Stomach (tissue), 4 donors: ENCODE measurements around the gene DDX56.

Experiments
- POLR2AphosphoS5 ChIP-seq, 3 donors: sonication (generic); formaldehyde crosslinking; IDR thresholded peaks; one replicate each; pipeline ENCODE4 v1.6.1; 2016; ENCODE audit warnings: antibody characterized with exemption in 3 of 3
- TF ChIP-seq, protein P1 (sequence below), 7 experiments: fragments of 450-650 bp in 4 of 7; fragments of 200-600 bp in 3 of 7; sonication (generic) in 3 of 7; IDR thresholded peaks; one replicate each; pipeline ENCODE4 v1.5.1; 2016 to 2019; ENCODE audit warnings: antibody characterized with exemption in 7 of 7, control low read depth in 2 of 7, mild to moderate bottlenecking in 1 of 7

DNA sequence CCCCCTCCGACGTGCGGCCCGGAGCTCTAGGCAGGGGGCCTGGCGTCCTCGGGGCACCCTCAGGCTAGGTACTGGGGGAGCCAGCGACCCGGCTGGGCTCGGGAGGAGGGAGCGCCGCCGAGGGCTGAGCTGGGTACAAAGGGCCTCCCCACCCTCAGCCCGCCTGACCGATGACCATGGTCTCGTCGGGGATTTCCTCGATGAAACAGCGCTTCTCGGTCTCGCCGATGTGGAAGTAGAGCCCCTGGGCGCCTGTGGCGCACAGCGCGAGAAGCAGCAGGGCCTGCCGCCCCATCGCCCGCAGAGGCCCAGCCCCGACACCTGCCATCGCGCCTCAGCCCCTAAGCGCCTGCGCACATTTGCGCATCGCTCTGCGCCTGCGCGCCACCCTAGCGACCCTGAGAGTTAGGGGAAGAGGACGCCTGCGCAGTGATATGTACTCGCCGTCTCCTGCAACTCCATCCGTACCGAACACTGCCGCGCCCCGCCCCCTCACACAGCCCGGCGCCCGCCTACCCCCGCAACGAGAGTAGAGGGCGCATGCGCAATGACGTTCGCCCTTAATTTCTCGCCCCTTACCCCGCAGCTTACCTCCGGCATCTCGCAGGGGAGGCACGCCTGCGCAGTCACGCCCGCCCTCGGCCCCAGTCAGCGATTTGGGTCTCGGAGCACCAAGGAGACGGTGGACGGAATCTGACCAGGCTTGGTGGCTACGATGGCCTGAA is 8.3 kb upstream of the DDX56 start, which contains the start of gene TMED4:
- TF ChIP-seq, protein P1, sequence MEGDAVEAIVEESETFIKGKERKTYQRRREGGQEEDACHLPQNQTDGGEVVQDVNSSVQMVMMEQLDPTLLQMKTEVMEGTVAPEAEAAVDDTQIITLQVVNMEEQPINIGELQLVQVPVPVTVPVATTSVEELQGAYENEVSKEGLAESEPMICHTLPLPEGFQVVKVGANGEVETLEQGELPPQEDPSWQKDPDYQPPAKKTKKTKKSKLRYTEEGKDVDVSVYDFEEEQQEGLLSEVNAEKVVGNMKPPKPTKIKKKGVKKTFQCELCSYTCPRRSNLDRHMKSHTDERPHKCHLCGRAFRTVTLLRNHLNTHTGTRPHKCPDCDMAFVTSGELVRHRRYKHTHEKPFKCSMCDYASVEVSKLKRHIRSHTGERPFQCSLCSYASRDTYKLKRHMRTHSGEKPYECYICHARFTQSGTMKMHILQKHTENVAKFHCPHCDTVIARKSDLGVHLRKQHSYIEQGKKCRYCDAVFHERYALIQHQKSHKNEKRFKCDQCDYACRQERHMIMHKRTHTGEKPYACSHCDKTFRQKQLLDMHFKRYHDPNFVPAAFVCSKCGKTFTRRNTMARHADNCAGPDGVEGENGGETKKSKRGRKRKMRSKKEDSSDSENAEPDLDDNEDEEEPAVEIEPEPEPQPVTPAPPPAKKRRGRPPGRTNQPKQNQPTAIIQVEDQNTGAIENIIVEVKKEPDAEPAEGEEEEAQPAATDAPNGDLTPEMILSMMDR (IDR thresholded peaks at IDR 0.05) = no peak
- peak; percentile 79 to 97 (median 94) for TF ChIP-seq POLR2AphosphoS5 (IDR thresholded peaks at IDR 0.05)
